ENCODE data around the gene KRT9. TPM values are rescaled to one million over a fixed set of nuclear protein-coding genes. Genes with fewer than 3 reads are reported as not detected.

Gene KRT9
- total RNA-seq, 5 donors from 2014 or later (not counting 1 experiment from before 2014, with no cell fraction given) = not detected

GRCh38 chr17:41555105-41555887 is 16.6 kb downstream of the KRT9 start:
- H3K36me3 Mint-ChIP-seq = no peaks in the 10 kb centered on the region
- Histone ChIP-seq H3K4me3 (ENCODE audit: control insufficient read depth in 1 of 2, extremely low read depth in 1 of 2, low read length in 1 of 2) (no peak overlapping the region), H3K27me3 (replicated peaks in 1 of 2; ENCODE audit: control insufficient read depth in 2 of 2, extremely low read depth in 1 of 2, insufficient read depth in 2 of 2, low read length in 1 of 2) (peaks cover 0 to 36% of the 10 kb centered on the region in 2 experiments), H3K36me3 (ENCODE audit: control insufficient read depth in 2 of 2, extremely low read depth in 1 of 2, insufficient read depth in 1 of 2, low read length in 1 of 2) (no peaks in the 10 kb centered on the region), H3K9me3 (no peaks in the 10 kb centered on the region), H3K4me1 (ENCODE audit: control insufficient read depth in 1 of 2, extremely low read depth in 1 of 2, insufficient read depth in 2 of 2, low read length in 2 of 2) (no peaks in the 10 kb centered on the region), H3K27ac (ENCODE audit: low read length) (no peak overlapping the region)
- POLR2A ChIA-PET = no interaction called here
- CTCF ChIA-PET = no interaction called here
- peaks cover 30 to 39% of the 10 kb centered on the region in 2 donors for H3K27me3 Mint-ChIP-seq
- H3K27ac Mint-ChIP-seq = no peak overlapping the region
- no peaks in the 10 kb centered on the region for H3K9me3 Mint-ChIP-seq
- no peaks in the 10 kb centered on the region for H3K4me1 Mint-ChIP-seq
- ATAC-seq (replicated peaks in 1 of 4) = no peak
- H3K4me3 Mint-ChIP-seq = no peak overlapping the region
- WGBS (ENCODE audit: insufficient coverage) = 48% methylated on average over 2 of the region's 5 CpGs
- DNase-seq = no peak

- ChIA-PET POLR2A (interaction anchor here in 1 of 2 donors (0.5 kb wide), 1 partner anchor 12 kb away, joined by 3 read pairs; no protein-coding TSS in a partner anchor), CTCF (interaction anchor here (0.5 kb wide), 2 partner anchors 12 to 20 kb away, joined by 3 to 8 read pairs; no protein-coding TSS in a partner anchor)
- H3K4me3 Mint-ChIP-seq = no peak overlapping the region
- no peak overlapping the region for H3K27ac Mint-ChIP-seq
- no peaks in the 10 kb centered on the region for H3K36me3 ChIP-seq (ENCODE audit: control insufficient read depth in 2 of 2, extremely low read depth in 1 of 2, insufficient read depth in 1 of 2, low read length in 1 of 2)
- peaks cover 20 to 31% of the 10 kb centered on the region in 2 donors for H3K27me3 Mint-ChIP-seq
- no peaks in the 10 kb centered on the region for H3K9me3 Mint-ChIP-seq
- H3K27me3 ChIP-seq (replicated peaks in 1 of 2; ENCODE audit: control insufficient read depth in 2 of 2, extremely low read depth in 1 of 2, insufficient read depth in 2 of 2, low read length in 1 of 2) = peaks cover 0 to 34% of the 10 kb centered on the region in 2 experiments
- no peak overlapping the region for H3K27ac ChIP-seq (ENCODE audit: low read length)
- no CpG with 5 or more reads among the region's 8 CpGs for WGBS (ENCODE audit: insufficient coverage)
- no peaks in the 10 kb centered on the region for H3K36me3 Mint-ChIP-seq
- H3K9me3 ChIP-seq = no peaks in the 10 kb centered on the region
- no peak overlapping the region for H3K4me3 ChIP-seq (ENCODE audit: control insufficient read depth in 1 of 2, extremely low read depth in 1 of 2, low read length in 1 of 2)
- H3K4me1 Mint-ChIP-seq = peaks cover 5 to 6% (median 5%) of the 10 kb centered on the region in 3 donors
- H3K4me1 ChIP-seq (ENCODE audit: control insufficient read depth in 1 of 2, extremely low read depth in 1 of 2, insufficient read depth in 2 of 2, low read length in 2 of 2) = peaks cover 0 to 7% of the 10 kb centered on the region in 2 experiments
- ATAC-seq (replicated peaks in 1 of 4) (no peak), DNase-seq (no peak)
Measured at GRCh38 chr17:41553987-41554680, 17.7 kb downstream of the KRT9 start.

- H3K4me3 Mint-ChIP-seq = no peak overlapping the region
- no peak for ATAC-seq (replicated peaks in 1 of 4)
Measured at GRCh38 chr17:41553176-41553575, 18.7 kb downstream of the KRT9 start.

GRCh38 chr17:41552455-41552854 is 19.4 kb downstream of the KRT9 start:
- H3K36me3 Mint-ChIP-seq = no peaks in the 10 kb centered on the region
- Histone ChIP-seq H3K9me3 (no peaks in the 10 kb centered on the region), H3K36me3 (ENCODE audit: control insufficient read depth in 2 of 2, extremely low read depth in 1 of 2, insufficient read depth in 1 of 2, low read length in 1 of 2) (no peaks in the 10 kb centered on the region), H3K4me1 (ENCODE audit: control insufficient read depth in 1 of 2, extremely low read depth in 1 of 2, insufficient read depth in 2 of 2, low read length in 2 of 2) (peaks cover 0 to 20% of the 10 kb centered on the region in 2 experiments), H3K27ac (ENCODE audit: low read length) (no peak overlapping the region), H3K27me3 (replicated peaks in 1 of 2; ENCODE audit: control insufficient read depth in 2 of 2, extremely low read depth in 1 of 2, insufficient read depth in 2 of 2, low read length in 1 of 2) (peaks cover 0 to 46% of the 10 kb centered on the region in 2 experiments), H3K4me3 (ENCODE audit: control insufficient read depth in 1 of 2, extremely low read depth in 1 of 2, low read length in 1 of 2) (no peak overlapping the region)
- H3K4me1 Mint-ChIP-seq = peaks cover 10 to 21% (median 17%) of the 10 kb centered on the region in 3 donors
- ATAC-seq (replicated peaks in 1 of 4) = no peak
- WGBS (ENCODE audit: insufficient coverage) = 70% methylated on average over 5 of the region's 5 CpGs
- ChIA-PET POLR2A (no interaction called here), CTCF (no interaction called here)
- H3K9me3 Mint-ChIP-seq = no peaks in the 10 kb centered on the region
- no peak overlapping the region for H3K27ac Mint-ChIP-seq
- no peak for DNase-seq
- peaks cover 17 to 20% of the 10 kb centered on the region in 2 donors for H3K27me3 Mint-ChIP-seq
- H3K4me3 Mint-ChIP-seq = no peak overlapping the region

More at GRCh38 chr17:41553176-41553575, 18.7 kb downstream of the KRT9 start:
- Mint-ChIP-seq H3K9me3 (no peaks in the 10 kb centered on the region), H3K36me3 (no peaks in the 10 kb centered on the region), H3K27ac (no peak overlapping the region), H3K27me3 (peaks cover 17 to 24% of the 10 kb centered on the region in 2 donors), H3K4me1 (peaks cover 10 to 14% (median 13%) of the 10 kb centered on the region in 3 donors)
- DNase-seq = no peak
- H3K4me1 ChIP-seq (ENCODE audit: control insufficient read depth in 1 of 2, extremely low read depth in 1 of 2, insufficient read depth in 2 of 2, low read length in 2 of 2) = peaks cover 0 to 16% of the 10 kb centered on the region in 2 experiments
- ChIA-PET POLR2A (no interaction called here), CTCF (interaction anchor here (0.5 kb wide), 2 partner anchors 11 to 19 kb away, joined by 3 to 8 read pairs; no protein-coding TSS in a partner anchor)
- 67% methylated on average over 2 of the region's 4 CpGs for WGBS (ENCODE audit: insufficient coverage)
- H3K36me3 ChIP-seq (ENCODE audit: control insufficient read depth in 2 of 2, extremely low read depth in 1 of 2, insufficient read depth in 1 of 2, low read length in 1 of 2) = no peaks in the 10 kb centered on the region
- H3K27me3 ChIP-seq (replicated peaks in 1 of 2; ENCODE audit: control insufficient read depth in 2 of 2, extremely low read depth in 1 of 2, insufficient read depth in 2 of 2, low read length in 1 of 2) = peaks cover 0 to 38% of the 10 kb centered on the region in 2 experiments
- no peak overlapping the region for H3K4me3 ChIP-seq (ENCODE audit: control insufficient read depth in 1 of 2, extremely low read depth in 1 of 2, low read length in 1 of 2)
- no peaks in the 10 kb centered on the region for H3K9me3 ChIP-seq
- no peak overlapping the region for H3K27ac ChIP-seq (ENCODE audit: low read length)

- WGBS (ENCODE audit: insufficient coverage) = 69% methylated on average over 3 of the region's 5 CpGs
- Mint-ChIP-seq H3K36me3 (no peaks in the 10 kb centered on the region), H3K4me3 (no peak overlapping the region), H3K27ac (no peak overlapping the region), H3K9me3 (peaks cover 0 to 7% (median 2%) of the 10 kb centered on the region in 3 donors), H3K27me3 (peaks cover 10 to 17% of the 10 kb centered on the region in 2 donors), H3K4me1 (peaks cover 10 to 21% (median 17%) of the 10 kb centered on the region in 3 donors)
- H3K27ac ChIP-seq (ENCODE audit: low read length) = no peak overlapping the region
- no peaks in the 10 kb centered on the region for H3K36me3 ChIP-seq (ENCODE audit: control insufficient read depth in 2 of 2, extremely low read depth in 1 of 2, insufficient read depth in 1 of 2, low read length in 1 of 2)
- no peaks in the 10 kb centered on the region for H3K9me3 ChIP-seq
- H3K4me3 ChIP-seq (ENCODE audit: control insufficient read depth in 1 of 2, extremely low read depth in 1 of 2, low read length in 1 of 2) = no peak overlapping the region
- ATAC-seq (replicated peaks in 1 of 4) = no peak
- H3K27me3 ChIP-seq (replicated peaks in 1 of 2; ENCODE audit: control insufficient read depth in 2 of 2, extremely low read depth in 1 of 2, insufficient read depth in 2 of 2, low read length in 1 of 2) = peaks cover 0 to 44% of the 10 kb centered on the region in 2 experiments
- POLR2A ChIA-PET = no interaction called here
- H3K4me1 ChIP-seq (ENCODE audit: control insufficient read depth in 1 of 2, extremely low read depth in 1 of 2, insufficient read depth in 2 of 2, low read length in 2 of 2) = peaks cover 0 to 20% of the 10 kb centered on the region in 2 experiments
- no peak for DNase-seq
- CTCF ChIA-PET = interaction anchor here (0.7 kb wide), 2 partner anchors 676 to 771 kb away, joined by 3 to 4 read pairs; no protein-coding TSS in a partner anchor
Measured at GRCh38 chr17:41551365-41551764, 20.5 kb downstream of the KRT9 start.

GRCh38 chr17:41549596-41550039 is 22.2 kb downstream of the KRT9 start:
- Mint-ChIP-seq H3K27me3 (peaks cover 4 to 15% of the 10 kb centered on the region in 2 donors), H3K27ac (peak overlapping the region; percentile 13 to 76), H3K4me3 (peak overlapping the region in 1 of 3 donors; percentile 77), H3K36me3 (no peaks in the 10 kb centered on the region), H3K4me1 (peaks cover 10 to 21% (median 17%) of the 10 kb centered on the region in 3 donors), H3K9me3 (peaks cover 0 to 7% (median 2%) of the 10 kb centered on the region in 3 donors)
- H3K27ac ChIP-seq (ENCODE audit: low read length) = no peak overlapping the region
- no peaks in the 10 kb centered on the region for H3K9me3 ChIP-seq
- H3K27me3 ChIP-seq (replicated peaks in 1 of 2; ENCODE audit: control insufficient read depth in 2 of 2, extremely low read depth in 1 of 2, insufficient read depth in 2 of 2, low read length in 1 of 2) = peaks cover 0 to 42% of the 10 kb centered on the region in 2 experiments
- ATAC-seq (replicated peaks in 1 of 4) (no peak), DNase-seq (peak in 1 of 35 experiments; percentile 9)
- H3K36me3 ChIP-seq (ENCODE audit: control insufficient read depth in 2 of 2, extremely low read depth in 1 of 2, insufficient read depth in 1 of 2, low read length in 1 of 2) = no peaks in the 10 kb centered on the region
- 95% methylated on average over 2 of the region's 8 CpGs for WGBS (ENCODE audit: insufficient coverage)
- H3K4me3 ChIP-seq (ENCODE audit: control insufficient read depth in 1 of 2, extremely low read depth in 1 of 2, low read length in 1 of 2) = no peak overlapping the region
- ChIA-PET POLR2A (interaction anchor here in 1 of 2 donors (0.6 to 1.4 kb wide), 2 partner anchors 110 to 139 kb away, joined by 3 to 20 read pairs; no protein-coding TSS in a partner anchor), CTCF (interaction anchor here (0.6 to 3.3 kb wide), 30 partner anchors 8 to 693 kb away, joined by 3 to 34 read pairs (median 4); partner anchors contain the start of gene KRTAP1-4 (in 1 of the 2))
- H3K4me1 ChIP-seq (ENCODE audit: control insufficient read depth in 1 of 2, extremely low read depth in 1 of 2, insufficient read depth in 2 of 2, low read length in 2 of 2) = peaks cover 0 to 20% of the 10 kb centered on the region in 2 experiments

All from T-cell (primary cell).